Activated CD8-positive, alpha-beta T cell treated with anti-CD3 and anti-CD28 coated beads for 36 hours (primary cell): ENCODE measurements around the gene RGR. TPM values are rescaled to one million over a fixed set of nuclear protein-coding genes. Genes with fewer than 3 reads are reported as not detected.

Experiments used
- ATAC-seq: fragments of 200-7000 bp; cut with Tn5 transposase; one replicate; pipeline ENCODE4 v1.10.0; 2021; ENCODE audit warnings: mild to moderate bottlenecking, moderate library complexity
- CTCF ChIA-PET: fragments of 350-600 bp; sonication (Branson Sonifier 250); formaldehyde crosslinking; loops from one replicate; lab custom pipeline; 2021; ENCODE audit warnings: antibody characterized with exemption; lab: Charles Lee
- POLR2A ChIA-PET: fragments of 350-600 bp; sonication (Branson Sonifier 250); formaldehyde crosslinking; loops from one replicate; lab custom pipeline; 2021; ENCODE audit warnings: antibody characterized with exemption; lab: Charles Lee
- DNase-seq: peaks from one replicate; pipeline ENCODE4 v3.0.0-alpha.2; 2020
- H3K27ac Mint-ChIP-seq: one replicate; pipeline ENCODE4 v1.8.0; 2021; ENCODE audit warnings: mild to moderate bottlenecking, mixed read lengths
- H3K27me3 Mint-ChIP-seq: one replicate; pipeline ENCODE4 v1.8.0; 2021; ENCODE audit warnings: mixed read lengths
- H3K36me3 Mint-ChIP-seq: one replicate; pipeline ENCODE4 v1.8.0; 2021; ENCODE audit warnings: low read depth, mixed read lengths
- H3K4me1 Mint-ChIP-seq: one replicate; pipeline ENCODE4 v1.8.0; 2021; ENCODE audit warnings: low read depth, mixed read lengths
- H3K4me3 Mint-ChIP-seq: one replicate; pipeline ENCODE4 v1.8.0; 2021; ENCODE audit warnings: mild to moderate bottlenecking, moderate library complexity, mixed read lengths
- H3K9me3 Mint-ChIP-seq: one replicate; pipeline ENCODE4 v1.8.0; 2021; ENCODE audit warnings: mixed read lengths
- intact Hi-C: fragments of 100-400 bp; cut with micrococcal nuclease; formaldehyde crosslinking; loops from one replicate; pipeline ENCODE4 v1.10.0; 2022
- total RNA-seq, 2 experiments: library from RNA; stranded (reverse); gene quantifications; one replicate each; pipeline ENCODE4 v1.2.3, GENCODE V29; 2021
- TF ChIP-seq, protein P1 (sequence below): fragments of 200-600 bp; IDR thresholded peaks from one replicate; pipeline ENCODE4 v1.8.0; 2022; ENCODE audit warnings: antibody characterized with exemption, mild to moderate bottlenecking

RGR gene
- total RNA-seq, 2 experiments from 2014 or later, result not detected

DNA sequence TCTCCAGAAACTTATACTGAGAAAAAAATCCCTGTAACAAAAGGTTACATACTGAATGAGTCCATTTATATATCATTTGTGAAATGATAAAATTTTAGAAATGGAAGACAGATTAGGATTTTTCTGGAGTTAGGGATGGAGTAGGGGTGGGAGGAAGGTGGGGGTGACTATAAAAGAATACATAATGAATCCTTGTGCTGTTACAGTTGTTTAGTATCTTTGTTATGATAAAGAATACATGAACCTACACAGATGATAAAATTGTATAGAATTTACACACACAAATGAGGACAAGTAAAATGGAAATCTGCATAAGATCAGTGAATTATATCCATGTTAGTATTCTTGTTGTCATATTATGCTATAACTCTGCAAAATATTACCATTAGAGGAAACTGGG lies 41.8 kb downstream of the RGR start:
- Mint-ChIP-seq H3K4me1 (no peaks in the 10 kb centered on the region), H3K27me3 (peaks cover 7% of the 10 kb centered on the region), H3K9me3 (no peaks in the 10 kb centered on the region), H3K4me3 (no peak overlapping the region), H3K36me3 (no peaks in the 10 kb centered on the region), H3K27ac (no peak overlapping the region)
- intact Hi-C loops, result no loop called here
- POLR2A ChIA-PET, result no interaction called here
- TF ChIP-seq, protein P1, sequence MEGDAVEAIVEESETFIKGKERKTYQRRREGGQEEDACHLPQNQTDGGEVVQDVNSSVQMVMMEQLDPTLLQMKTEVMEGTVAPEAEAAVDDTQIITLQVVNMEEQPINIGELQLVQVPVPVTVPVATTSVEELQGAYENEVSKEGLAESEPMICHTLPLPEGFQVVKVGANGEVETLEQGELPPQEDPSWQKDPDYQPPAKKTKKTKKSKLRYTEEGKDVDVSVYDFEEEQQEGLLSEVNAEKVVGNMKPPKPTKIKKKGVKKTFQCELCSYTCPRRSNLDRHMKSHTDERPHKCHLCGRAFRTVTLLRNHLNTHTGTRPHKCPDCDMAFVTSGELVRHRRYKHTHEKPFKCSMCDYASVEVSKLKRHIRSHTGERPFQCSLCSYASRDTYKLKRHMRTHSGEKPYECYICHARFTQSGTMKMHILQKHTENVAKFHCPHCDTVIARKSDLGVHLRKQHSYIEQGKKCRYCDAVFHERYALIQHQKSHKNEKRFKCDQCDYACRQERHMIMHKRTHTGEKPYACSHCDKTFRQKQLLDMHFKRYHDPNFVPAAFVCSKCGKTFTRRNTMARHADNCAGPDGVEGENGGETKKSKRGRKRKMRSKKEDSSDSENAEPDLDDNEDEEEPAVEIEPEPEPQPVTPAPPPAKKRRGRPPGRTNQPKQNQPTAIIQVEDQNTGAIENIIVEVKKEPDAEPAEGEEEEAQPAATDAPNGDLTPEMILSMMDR, result no peak
- ATAC-seq, result no peak
- no peak for DNase-seq
- CTCF ChIA-PET, result interaction anchor here (1.5 kb wide), 1 partner anchor 20 kb away, joined by 4 read pairs; no protein-coding TSS in a partner anchor

DNA sequence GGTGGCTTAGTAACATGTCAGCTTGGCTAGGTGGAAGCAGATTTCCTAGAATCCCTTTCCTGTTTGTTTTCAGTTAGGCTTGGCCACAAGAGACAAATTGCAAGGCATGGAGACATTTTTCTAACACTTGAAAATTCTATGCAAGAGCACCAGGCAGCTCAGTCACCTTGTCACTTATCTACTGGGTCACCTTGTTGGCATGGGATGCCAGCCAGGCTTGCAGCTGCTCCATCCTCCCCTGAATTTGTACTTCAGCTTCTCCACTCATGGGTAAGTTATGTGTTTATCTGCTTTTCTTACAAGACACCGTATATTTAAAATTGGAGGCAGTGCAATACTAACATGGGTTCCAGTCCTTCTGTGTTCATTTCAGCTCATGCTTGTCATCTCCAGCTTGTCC lies 43.3 kb downstream of the RGR start:
- Mint-ChIP-seq H3K36me3 (no peaks in the 10 kb centered on the region), H3K4me1 (no peaks in the 10 kb centered on the region), H3K27ac (no peak overlapping the region), H3K4me3 (no peak overlapping the region), H3K27me3 (peaks cover 7% of the 10 kb centered on the region), H3K9me3 (no peaks in the 10 kb centered on the region)
- TF ChIP-seq, protein P1, result no peak
- DNase-seq (no peak), ATAC-seq (no peak)
- POLR2A ChIA-PET, result no interaction called here
- intact Hi-C loops, result no loop called here
- CTCF ChIA-PET, result interaction anchor here (0.7 to 2.9 kb wide), 4 partner anchors 20 to 252 kb away, joined by 3 to 8 read pairs (median 3); no protein-coding TSS in a partner anchor

DNA sequence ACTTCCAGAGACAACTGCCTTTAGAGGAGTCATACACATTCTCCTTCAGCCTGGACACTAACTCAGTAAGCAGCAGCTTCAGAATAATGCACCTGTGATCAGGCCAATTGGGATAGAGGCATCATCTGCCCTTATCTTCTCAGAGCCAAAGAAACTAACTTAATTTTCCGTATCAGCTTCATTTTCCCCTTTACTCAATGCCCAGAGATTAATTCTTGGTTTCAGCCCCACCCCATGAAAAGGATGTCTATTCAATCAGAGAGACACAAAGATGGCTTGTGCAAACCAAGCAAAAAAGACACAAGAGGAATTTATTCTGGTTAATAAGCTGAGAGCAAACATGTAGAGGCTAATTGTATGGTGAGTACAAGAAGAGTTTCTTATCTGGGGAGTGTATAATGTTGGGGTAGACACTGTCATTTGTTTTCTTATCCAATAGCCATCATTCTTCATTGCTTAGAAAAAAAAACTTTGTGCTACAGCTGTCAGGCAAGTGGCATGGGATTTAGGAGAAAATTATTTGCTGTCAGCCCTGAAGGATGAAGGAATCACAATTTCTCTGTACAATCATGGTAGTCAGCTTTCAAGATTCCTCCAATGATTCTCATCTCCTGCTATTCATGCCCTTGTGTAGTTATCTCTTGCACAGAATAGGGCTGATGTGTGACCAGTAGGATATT lies 44.8 kb downstream of the RGR start:
- H3K9me3 Mint-ChIP-seq, result no peaks in the 10 kb centered on the region
- no peak overlapping the region for H3K4me3 Mint-ChIP-seq
- no peak overlapping the region for H3K27ac Mint-ChIP-seq
- intact Hi-C loops, result no loop called here
- peaks cover 7% of the 10 kb centered on the region for H3K27me3 Mint-ChIP-seq
- CTCF ChIA-PET, result interaction anchor here (0.8 to 2.9 kb wide), 3 partner anchors 22 to 38 kb away, joined by 3 to 8 read pairs (median 3); partner anchors contain the start of gene CCSER2
- DNase-seq (no peak), ATAC-seq (no peak)
- no peaks in the 10 kb centered on the region for H3K36me3 Mint-ChIP-seq
- TF ChIP-seq, protein P1, result no peak
- peaks cover 13% of the 10 kb centered on the region for H3K4me1 Mint-ChIP-seq
- POLR2A ChIA-PET, result no interaction called here

DNA sequence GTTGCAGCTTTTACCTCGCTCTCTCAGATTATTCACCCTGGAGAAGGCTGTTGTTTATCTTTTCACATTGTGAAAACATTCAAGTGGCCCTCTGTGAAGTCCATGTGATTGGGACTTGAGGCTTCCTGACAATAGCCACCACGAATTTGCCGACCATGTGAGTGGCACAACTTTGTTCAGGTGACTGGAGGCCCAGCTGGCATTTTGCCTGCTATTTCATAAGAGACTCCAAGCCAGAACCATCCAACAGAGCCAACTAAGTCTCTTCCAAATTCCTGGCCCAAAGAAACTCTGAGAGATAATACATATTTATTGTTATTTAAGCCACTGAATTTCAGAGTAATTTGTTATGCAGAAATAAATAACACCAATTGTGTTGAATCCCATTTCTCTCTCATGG lies 45.4 kb downstream of the RGR start:
- H3K4me3 Mint-ChIP-seq, result no peak overlapping the region
- DNase-seq (no peak), ATAC-seq (no peak)
- H3K9me3 Mint-ChIP-seq, result no peaks in the 10 kb centered on the region
- TF ChIP-seq, protein P1, result no peak
- no peak overlapping the region for H3K27ac Mint-ChIP-seq
- no peaks in the 10 kb centered on the region for H3K36me3 Mint-ChIP-seq
- POLR2A ChIA-PET, result no interaction called here
- peaks cover 19% of the 10 kb centered on the region for H3K4me1 Mint-ChIP-seq
- intact Hi-C loops, result no loop called here
- H3K27me3 Mint-ChIP-seq, result peaks cover 7% of the 10 kb centered on the region
- CTCF ChIA-PET, result interaction anchor here (1.1 to 2.9 kb wide), 2 partner anchors 22 to 26 kb away, joined by 3 to 8 read pairs; no protein-coding TSS in a partner anchor

DNA sequence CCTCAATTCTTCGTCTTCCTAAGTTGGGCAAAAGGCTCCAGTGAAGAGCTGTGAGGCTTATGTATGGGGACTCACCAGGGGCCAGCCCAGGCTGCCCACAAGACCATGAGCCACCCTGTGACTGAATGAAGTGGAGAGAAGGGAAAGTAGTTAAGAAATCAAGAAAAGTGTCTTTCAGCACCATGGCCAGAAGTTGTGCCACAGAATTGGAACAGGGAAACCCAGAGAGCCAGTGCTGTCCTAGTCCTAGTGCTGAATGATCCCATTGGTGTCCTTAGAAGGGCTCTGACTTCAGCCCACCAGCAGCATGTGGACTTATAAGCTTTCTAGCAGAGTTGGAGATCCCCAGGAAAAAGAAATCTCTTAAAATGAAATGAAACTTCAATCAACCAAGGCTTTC lies 46.5 kb downstream of the RGR start:
- H3K36me3 Mint-ChIP-seq, result no peaks in the 10 kb centered on the region
- H3K9me3 Mint-ChIP-seq, result no peaks in the 10 kb centered on the region
- no peak for ATAC-seq
- H3K27ac Mint-ChIP-seq, result no peak overlapping the region
- ChIA-PET POLR2A (interaction anchor here (0.8 kb wide), 1 partner anchor 17 kb away, joined by 3 read pairs; no protein-coding TSS in a partner anchor), CTCF (interaction anchor here (0.6 to 1.2 kb wide), 2 partner anchors 24 to 27 kb away, joined by 3 read pairs; no protein-coding TSS in a partner anchor)
- TF ChIP-seq, protein P1, result no peak
- intact Hi-C loops, result no loop called here
- H3K4me3 Mint-ChIP-seq, result no peak overlapping the region
- H3K27me3 Mint-ChIP-seq, result peaks cover 7% of the 10 kb centered on the region
- DNase-seq, result peak; percentile 24
- peaks cover 20% of the 10 kb centered on the region for H3K4me1 Mint-ChIP-seq
